GM18505 (cell line): ENCODE results near the gene SRBD1.

ENCODE experiments used
- ATAC-seq: cut with Tn5 transposase; IDR thresholded peaks from one replicate; pipeline ENCODE4 v1.9.1; 2021; ENCODE audit not compliant: unreplicated experiment
- POLR2A ChIP-seq: IDR thresholded peaks from 4 replicates; pipeline ENCODE4 v1.6.1; 2011; ENCODE audit warnings: borderline replicate concordance; ENCODE audit not compliant: insufficient read depth, insufficient read length; ENCODE audit errors: extremely low read depth

Gene SRBD1

GRCh38 chr2:45570671-45571334 is 40.3 kb downstream of the SRBD1 start:
- ATAC-seq = no peak
- TF ChIP-seq POLR2A = no peak

GRCh38 chr2:45568935-45569334 is 42.1 kb downstream of the SRBD1 start:
- no peak for ATAC-seq
- TF ChIP-seq POLR2A = no peak

GRCh38 chr2:45567974-45568789 is 42.9 kb downstream of the SRBD1 start:
- peak; percentile 96 for ATAC-seq
- TF ChIP-seq POLR2A = no peak

- ATAC-seq = peak; percentile 6
- no peak for TF ChIP-seq POLR2A
Observed at GRCh38 chr2:45567288-45567963, 43.6 kb downstream of the SRBD1 start.

GRCh38 chr2:45559436-45559835 is 51.6 kb downstream of the SRBD1 start:
- ATAC-seq = no peak
- TF ChIP-seq POLR2A = no peak

GRCh38 chr2:45554742-45555140 is 56.3 kb downstream of the SRBD1 start:
- TF ChIP-seq POLR2A = no peak
- no peak for ATAC-seq

GRCh38 chr2:45554073-45554741 is 56.9 kb downstream of the SRBD1 start:
- no peak for TF ChIP-seq POLR2A
- no peak for ATAC-seq

- no peak for ATAC-seq
- TF ChIP-seq POLR2A = no peak
Observed at GRCh38 chr2:45551862-45552261, 59.2 kb downstream of the SRBD1 start.

- ATAC-seq = no peak
- no peak for TF ChIP-seq POLR2A
Observed at GRCh38 chr2:45545943-45546342, 65.1 kb downstream of the SRBD1 start.

- ATAC-seq = no peak
- TF ChIP-seq POLR2A = no peak
Observed at GRCh38 chr2:45543257-45543656, 67.8 kb downstream of the SRBD1 start.

- TF ChIP-seq POLR2A = no peak
- no peak for ATAC-seq
Observed at GRCh38 chr2:45542013-45542412, 69.1 kb downstream of the SRBD1 start.

GRCh38 chr2:45541450-45541849 is 69.6 kb downstream of the SRBD1 start:
- TF ChIP-seq POLR2A = no peak
- no peak for ATAC-seq

GRCh38 chr2:45540942-45541341 is 70.1 kb downstream of the SRBD1 start:
- TF ChIP-seq POLR2A = no peak
- no peak for ATAC-seq
